Activated T-cell treated with anti-CD3 and anti-CD28 coated beads for 1 hour (primary cell): ENCODE results near the gene ANAPC10.
"Not testable (repeated sequence)": the region's sequence is repeated elsewhere in the genome, so short reads cannot be mapped to it uniquely, and the experiment has no call there.

Experiments
- DNase-seq: peaks from one replicate; pipeline ENCODE4 v3.0.0-alpha.2; 2020; ENCODE audit warnings: low read depth

Gene ANAPC10, protein sequence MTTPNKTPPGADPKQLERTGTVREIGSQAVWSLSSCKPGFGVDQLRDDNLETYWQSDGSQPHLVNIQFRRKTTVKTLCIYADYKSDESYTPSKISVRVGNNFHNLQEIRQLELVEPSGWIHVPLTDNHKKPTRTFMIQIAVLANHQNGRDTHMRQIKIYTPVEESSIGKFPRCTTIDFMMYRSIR

DNA sequence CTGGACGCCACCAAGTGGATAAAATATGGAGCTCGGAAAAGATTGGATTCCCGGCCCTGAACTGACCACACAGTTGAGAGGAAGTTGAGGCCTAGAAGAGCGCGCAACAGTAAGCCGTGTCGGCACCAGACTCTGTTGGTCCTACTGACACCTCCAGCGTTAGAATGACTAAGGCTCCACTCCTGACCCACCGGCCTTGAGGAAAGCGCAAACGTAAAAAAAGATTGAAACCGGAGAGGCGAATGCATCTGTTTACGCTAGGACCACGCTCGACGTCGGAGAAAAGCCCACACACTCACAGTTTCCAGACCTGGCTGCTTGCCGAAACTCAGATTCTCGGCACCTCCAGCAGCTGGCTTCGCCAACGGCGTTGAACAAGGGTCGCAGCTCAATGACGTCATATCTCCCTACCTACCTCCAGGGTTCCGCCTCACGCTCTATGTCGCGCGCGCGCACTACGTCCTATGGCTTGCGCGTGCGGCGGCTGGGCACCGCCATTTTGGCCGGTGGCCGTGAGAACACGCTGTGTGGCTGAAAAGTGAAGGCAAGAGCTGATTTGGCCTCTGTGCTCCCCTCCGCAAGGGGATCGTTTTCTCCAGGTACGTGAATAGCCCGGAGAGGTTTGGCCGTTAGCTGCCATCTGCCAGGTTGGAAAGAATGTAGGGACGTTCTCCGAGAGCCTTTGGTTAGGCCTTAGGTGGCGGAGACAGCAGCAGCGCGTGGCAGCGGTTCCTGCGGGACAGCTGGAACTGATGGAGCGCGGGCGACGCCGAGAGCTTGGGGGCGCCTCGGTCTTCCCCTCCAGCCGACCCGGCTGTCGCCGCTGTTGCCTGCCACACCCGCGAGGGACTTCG is at the start of gene ANAPC10, which contains the start of gene ABCE1:
TSS of gene ANAPC10 (minus strand) at position 376 of the 854 bp plus-strand sequence. CDS start 2,097 bp downstream, outside the sequence.
TSS of gene ABCE1 (plus strand) at position 491 of the 854 bp plus-strand sequence. CDS start 6,102 bp downstream, outside the sequence.
- peak; percentile 91 for DNase-seq

DNA sequence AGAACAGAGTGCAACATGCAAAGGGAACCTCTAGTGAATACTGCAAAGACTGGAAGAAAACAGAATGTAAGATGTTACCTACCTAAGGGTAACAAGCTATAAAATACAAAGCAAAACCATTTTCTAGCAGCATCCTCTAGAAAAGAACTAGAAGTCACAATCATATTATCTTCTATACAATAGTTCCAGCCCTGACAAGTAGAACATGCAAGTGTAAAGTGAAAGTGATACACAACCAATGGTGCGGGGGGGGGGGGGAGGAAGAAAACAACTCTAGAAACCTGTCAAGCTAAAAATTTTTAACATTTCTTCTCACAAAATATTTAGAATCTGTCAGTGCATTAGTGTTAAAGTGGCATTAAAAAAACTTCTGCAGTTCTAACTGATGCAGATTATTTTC is 38.2 kb upstream of the ANAPC10 start:
- DNase-seq = not testable (repeated sequence)

DNA sequence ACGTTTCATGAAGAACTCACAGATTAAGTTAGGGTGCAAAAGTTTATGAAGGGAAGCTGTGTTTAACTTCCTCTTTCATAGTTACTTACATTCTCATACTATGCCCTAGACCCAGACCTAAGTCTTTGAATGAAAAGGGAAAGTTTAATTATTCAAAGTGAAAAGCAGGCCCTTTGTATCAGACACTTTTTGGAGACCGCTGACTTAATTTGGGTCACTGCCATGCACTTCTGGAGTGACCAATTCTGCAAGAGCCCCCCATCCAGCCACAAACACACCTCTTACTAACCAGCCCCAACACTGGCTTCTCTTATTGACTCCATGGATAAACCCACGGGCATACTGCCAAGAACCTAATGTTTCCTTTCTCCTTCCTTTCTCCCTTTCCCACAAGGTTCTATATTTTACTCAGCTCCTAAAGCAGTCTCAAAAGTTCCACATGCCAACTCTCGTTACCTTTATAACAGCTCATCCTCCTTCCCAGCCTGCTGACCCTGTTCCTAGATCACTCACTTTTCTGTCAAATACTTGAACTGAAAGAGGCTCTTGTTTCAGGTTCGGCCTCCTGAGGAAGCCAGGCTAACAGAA is 34.6 kb upstream of the ANAPC10 start:
- no peak for DNase-seq

DNA sequence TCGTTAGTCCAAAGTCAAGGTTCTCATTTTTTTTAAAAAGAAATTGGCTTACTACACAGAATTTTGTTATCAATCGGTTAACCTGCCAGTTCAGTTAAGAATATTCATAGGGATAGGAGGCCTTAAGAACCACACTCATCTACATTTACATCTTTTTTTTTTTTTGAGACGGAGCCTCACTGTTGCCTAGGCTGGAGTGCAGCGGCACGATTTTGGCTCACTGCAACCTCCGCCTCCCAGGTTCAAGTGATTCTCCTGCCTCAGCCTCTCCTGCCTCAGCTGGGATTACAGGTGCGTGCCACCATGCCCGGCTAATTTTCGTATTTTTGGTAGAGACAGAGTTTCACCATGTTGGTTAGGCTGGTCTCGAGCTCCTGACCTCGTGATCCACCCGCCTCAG is 33.9 kb upstream of the ANAPC10 start:
- no peak for DNase-seq

DNA sequence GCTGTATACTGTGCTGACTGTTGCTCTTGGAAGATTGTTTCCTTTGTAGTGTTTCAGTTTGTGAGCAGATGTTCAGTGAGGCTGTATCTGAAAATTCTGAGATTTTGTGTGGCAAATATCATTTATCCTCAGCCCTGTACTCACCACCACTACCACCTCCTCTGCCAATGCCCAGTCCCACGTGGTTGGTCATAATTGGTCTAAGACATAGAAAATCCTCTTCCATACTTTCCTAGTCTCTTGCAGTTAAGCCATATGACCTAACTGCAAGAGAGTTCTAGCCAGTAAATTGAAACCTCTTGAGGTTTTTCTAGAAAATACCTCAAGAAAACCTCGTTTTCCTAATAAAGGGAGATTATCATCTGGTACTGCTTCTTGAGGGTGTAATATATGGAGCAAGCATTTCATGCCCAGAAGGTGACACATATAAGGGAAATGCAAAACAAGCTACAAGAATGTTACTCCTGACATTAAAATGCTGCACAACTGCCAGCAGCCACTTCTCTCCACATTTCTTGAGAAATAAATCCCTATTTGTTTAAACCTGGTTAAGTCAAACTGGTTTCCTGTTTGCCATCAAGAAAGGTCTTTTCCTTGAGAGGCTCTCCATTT is 32.9 kb upstream of the ANAPC10 start:
- DNase-seq = no peak

DNA sequence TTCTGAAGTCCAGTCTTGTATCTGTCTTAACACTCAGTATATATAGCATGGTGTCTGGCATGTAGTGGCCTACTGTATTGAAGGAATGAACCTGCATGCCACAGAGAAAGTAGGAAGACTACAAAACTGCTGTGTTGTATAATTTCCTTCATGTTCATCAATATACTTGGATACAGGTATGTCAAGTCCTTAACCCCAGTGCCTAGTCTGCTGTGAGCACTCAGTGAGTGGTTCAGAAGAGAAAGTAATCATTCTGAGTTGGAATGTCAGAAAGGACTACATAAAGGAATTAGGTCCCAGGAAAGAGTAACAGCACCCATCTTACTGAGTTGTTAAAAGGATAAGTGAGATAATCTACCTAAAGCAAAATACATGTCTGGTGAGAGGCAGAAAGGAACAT is 32.1 kb upstream of the ANAPC10 start:
- no peak for DNase-seq

DNA sequence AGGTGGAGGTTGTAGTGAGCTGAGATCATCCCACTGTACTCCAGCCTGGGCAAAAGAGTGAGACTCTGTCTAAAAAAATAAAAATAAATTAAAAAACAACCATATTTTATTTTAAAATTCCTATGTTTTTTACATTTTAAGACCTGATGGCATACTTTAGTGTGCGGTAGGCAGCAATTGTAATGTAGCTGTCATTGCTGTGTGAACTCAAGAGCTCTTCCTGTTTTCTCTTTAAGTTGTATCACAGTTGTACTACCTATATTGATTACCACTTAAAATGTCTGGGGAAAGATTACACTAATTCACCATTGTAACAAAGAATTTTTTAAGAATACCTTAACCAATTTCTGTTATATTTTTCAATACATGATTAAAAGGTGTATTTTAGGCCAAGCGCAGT is 27.4 kb upstream of the ANAPC10 start:
- no peak for DNase-seq

DNA sequence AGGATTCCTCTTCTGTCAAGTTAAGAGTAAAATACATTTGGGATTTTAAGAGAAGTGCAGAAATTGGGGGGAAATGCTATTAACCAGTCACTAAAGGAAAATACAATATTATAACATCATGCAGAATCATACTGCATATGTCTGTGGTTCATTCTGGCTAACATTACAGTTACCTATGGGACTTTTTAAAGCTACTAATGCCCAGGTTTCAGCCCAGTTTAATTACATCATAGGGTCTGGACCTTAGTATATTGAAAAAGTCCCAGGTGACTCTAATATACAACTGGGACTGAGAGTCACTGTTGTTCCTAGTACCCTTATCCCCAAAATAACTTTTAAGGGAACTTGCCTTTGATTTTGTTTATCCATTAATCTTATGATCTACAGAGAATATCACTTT is 10.1 kb upstream of the ANAPC10 start:
- no peak for DNase-seq

DNA sequence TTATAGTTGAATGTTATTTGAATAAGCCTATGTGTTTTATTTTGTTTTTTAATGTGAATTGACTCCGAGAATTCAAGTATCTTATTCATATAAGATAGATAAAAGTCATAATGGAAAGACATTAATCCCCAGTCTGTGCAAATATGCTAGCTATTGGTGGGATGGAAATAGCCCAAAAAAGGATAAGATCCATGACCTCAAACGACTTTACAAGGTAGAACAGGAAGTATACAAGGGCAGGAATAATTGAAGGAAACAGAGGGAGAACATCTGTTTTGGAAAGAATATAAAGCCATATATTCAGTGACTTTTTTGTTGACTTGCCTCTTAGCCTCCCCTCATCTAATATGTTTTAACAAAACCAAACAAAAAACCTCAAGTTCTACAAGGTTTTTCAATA is 9.1 kb upstream of the ANAPC10 start:
- DNase-seq = no peak

DNA sequence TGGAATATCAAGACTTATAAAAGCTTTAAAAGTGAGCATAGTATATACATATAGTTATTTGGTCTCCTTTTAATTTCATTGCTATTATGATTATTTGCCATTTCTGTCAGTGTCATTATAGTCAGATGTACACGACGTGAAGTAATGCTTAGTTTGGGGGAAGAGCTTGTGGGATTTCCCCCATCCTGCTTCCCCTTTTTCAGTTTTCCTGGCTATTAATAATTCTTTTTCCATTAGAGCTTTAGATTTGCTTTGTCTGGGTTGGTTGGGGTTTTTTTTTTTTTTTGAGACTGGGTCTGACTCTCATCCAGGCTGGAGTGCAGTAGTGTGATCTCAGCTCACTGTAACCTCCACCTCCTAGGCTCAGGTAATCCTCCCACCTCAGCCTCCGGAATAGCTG is 5.5 kb upstream of the ANAPC10 start:
- no peak for DNase-seq

DNA sequence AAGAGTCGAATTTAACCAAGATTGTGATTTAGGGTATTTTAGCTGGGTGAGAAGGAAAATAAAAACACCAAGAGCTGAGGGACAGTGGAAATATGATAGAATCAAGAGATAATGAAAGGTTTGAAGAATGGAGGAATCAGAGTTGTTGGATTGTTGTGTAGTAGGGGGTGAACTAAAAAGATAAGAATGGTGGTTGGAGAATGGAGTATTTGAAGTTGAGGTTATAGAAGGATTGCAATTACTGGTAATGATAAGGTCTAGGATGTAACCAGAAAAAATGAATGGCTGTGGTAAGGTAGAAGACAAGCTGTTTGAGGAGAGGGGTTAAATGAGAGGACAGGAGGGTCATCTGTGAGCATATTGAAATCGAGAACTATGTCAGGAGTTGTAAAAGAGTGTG is 4.6 kb upstream of the ANAPC10 start:
- no peak for DNase-seq

DNA sequence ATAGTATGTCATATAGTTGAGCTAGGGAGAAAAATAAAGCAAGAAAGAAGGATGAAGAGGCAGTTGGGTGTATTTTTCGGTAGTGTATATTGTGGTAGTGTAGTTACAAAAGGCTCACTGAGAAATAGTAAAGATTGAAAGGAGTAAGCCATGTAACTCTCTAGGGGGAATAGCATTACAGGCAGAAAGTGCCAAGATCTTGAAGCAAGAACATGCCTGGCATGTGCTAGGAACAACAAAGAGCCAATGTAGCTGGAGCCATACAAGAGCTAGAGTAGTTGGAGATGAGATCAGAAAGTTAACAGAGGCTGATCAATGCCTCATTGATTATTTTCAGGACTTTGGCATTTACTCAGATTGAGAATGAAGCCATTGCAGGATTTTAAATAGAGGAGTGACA is 3.1 kb upstream of the ANAPC10 start:
- no peak for DNase-seq

DNA sequence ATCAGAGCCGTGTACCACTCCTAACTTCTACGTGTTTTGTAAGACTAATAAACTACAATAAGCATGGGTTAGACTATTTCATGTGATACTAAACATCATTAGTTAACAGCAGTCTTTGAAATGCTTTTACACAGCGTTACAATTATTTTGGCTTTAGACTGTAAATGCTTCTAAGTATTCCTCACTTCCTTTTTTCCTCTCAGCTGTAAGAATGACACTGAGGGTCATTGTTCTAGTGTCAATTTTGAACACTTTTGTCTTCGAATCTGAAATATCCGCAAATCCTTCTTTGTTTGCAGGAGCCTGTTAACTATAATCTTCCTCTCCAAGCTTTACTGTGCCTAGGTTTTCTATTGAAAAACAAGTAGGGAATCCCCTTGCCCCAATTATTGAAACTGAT is 1.7 kb upstream of the ANAPC10 start:
- no peak for DNase-seq

DNA sequence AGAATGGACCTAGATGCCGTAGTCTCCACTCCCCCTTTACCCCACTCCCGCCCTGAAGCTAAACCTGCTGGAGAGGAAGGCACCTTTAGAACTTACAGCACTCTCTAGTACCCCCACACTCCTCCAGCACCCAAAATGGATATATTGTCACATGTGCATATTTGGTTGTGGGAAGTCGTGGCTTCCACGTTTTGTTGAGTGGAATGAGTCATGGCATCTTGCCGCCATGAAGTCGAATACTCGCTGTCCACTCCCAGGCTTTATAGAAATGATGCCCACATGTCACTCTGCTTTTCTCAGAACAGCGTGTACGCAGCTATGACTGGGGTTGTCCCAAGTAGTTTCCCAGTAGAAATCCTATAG is 660 bp upstream of the ANAPC10 start:
- DNase-seq = peak; percentile 22

DNA sequence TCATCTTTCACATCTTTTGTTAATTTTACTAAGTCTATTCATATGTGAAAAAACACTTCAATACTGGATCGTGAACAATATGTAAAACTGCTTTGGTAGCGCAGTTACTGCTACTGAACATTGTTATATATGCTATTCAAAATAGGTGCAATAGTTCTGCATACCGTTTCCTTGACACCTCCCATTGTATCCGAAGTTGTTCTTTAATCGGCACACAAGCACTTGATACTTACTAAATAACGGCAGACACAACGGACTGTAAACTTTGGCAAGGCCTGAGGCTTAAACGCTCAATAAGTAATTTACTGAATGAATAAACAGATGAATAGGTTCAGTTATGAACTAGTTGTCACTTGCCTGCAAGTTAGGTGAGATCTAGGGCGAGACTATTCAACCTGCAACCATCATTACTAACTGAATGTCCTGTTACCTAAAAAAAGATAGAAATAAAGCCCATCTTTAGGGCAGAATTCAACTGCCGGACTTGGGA is 620 bp downstream of the ANAPC10 start:
- DNase-seq = no peak

DNA sequence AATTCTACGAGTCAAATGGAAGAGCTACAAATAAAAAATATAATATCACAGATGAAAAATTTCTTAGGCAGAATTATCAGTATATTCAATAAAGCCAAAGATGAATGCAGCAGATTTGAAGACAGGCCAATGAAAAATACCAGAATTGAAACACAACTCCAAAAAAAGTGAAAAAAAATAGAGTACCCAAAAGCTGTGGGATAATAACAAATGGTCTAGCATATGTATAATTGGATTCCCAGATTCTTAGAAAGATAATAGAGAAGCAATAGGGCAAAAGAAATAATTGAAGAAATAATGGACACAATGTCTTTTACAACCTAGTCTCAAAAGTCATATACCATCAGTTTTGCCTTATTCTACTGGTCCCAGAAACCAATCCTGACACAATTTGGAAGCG is 4.4 kb downstream of the ANAPC10 start:
- no peak for DNase-seq

DNA sequence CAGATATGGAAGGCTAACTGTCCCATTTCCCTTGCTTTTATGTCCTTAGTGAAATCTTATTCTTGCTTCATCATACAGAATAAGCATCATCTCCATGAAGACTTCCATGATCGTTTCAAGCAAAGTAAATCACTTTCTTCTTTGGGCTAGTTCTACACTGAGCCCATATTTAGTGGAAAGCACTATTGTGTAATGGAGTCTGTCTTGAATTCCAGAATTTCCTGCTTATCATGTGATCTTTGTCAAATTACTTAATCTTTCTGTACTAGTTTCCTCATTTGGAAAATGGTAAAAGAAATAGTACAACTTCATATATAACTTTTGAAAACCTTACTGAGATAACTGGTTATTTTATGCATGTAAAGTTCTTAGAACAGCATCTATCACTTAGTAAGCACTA is 7.6 kb downstream of the ANAPC10 start:
- DNase-seq = no peak

DNA sequence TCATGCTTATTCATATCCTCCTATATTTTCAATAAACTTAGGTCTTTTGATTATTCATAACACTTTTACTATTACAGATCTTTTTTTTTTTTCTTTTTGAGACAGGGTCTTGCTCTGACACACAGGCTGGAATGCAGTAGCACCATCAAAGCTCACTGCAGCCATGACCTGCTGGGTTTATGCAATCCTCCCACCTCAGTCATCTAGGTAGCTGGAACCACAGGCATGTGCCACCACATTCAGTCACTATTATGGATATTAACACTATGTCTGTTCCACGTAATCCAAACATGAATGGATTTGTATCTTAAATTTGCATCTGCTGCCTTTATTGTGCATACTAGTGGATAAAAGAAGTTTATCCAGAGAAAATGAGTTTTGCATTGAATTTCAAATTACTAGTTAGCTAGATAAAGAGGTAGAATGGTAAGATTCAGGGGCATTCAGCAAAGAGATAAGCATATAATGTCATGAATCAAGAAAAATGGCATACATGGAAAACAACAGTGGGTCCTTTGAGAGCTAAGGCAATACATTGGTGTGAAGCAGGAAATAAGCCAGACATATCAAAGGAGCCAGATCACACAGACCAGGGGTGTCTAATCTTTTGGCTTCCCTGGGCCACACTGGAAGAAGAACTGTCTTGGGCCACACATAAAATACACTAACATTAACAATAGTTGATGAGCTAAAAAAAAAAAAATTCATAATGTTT is 13.9 kb downstream of the ANAPC10 start:
- DNase-seq = no peak

DNA sequence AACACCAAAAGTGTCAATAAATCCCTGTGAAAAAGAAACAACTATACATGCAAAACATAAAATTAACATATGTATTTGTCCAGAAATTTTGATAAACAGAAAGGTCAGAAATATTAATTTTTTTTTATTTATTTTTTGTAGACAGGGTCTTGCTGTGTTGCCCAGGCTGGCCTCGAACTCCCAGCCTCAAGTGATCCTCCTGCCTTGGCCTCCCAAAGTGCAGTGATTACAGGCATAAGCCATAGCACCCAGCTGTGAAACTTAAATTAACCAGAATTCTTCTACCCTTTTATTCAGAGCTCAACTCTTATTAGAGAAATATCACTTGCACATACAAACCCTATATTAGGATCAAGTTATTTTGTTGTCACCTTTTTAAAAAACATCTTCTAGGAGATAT is 16.2 kb downstream of the ANAPC10 start:
- no peak for DNase-seq

DNA sequence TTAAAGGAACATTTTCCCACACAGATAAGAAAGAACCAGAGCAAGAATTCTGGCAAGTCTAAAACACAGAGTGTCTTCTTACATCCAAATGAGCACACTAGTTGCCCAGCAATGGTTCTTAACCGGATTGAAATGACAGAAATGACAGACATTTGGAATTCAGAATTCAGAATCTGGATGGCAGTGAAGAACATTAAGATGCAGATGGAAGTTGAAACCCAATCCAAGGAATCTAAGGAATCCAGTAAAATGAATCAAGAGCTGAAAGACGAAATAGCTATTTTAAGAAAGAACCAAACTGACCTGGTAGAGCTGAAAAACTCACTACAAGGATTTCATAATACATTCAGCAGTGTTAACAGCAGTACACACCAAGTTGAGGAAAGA is 21.5 kb downstream of the ANAPC10 start:
- no peak for DNase-seq

DNA sequence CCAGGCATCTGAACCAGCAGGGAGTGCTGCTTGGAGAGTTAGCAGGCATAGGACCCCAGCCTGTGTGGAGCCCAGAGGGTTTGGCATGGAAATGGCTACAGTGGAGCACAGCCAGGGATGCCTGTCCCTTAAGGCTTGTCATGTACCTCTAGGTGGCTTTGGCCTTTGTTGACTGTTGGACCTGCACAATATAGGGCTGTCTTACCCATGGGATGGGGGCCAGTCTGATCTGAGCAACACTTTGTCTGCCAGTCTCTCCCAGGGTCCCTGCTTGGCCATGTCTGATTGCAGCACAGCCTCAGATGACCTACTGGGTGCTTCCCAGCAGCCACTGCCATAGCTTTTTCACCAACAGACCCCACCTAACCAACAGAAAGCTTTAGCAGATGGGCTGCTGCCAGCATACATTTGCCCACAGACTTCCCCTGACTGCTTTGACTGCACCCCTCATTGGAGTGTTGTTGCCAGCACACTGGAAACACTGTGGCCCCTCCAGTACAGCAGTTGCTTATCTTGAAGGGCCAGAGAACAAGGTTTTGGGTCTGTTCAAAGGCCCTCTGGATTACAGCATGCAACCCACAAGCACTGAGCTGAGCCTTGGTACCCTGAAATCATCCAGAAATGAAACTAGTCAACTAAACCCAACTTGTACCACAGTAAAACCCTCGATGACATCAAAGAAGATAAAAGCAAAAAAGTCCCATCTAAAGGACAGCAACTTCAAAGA is 22.1 kb downstream of the ANAPC10 start:
- DNase-seq = no peak
